ENCODE results near the gene ROR2. TPM values are rescaled to one million over a fixed set of nuclear protein-coding genes. Genes with fewer than 3 reads are reported as not detected.

The ROR2 gene
- polyA plus RNA-seq, 3 donors: 0.67 to 3.7 (median 2.8) TPM

GRCh38 chr9:91781116-91781515 is 168.9 kb downstream of the ROR2 start:
- H3K27ac ChIP-seq (ENCODE audit: low read depth, low read length): no peak overlapping the region
- 83 to 90% (median 87%) methylated on average over 10 of the region's 10 CpGs for WGBS, 3 donors

- H3K27ac ChIP-seq (ENCODE audit: low read depth, low read length): no peak overlapping the region
- 92 to 95% (median 94%) methylated on average over 10 of the region's 10 CpGs for WGBS, 3 donors
These were observed 172.0 kb downstream of the ROR2 start for GRCh38 chr9:91778031-91778430.

- WGBS, 3 donors: 47 to 79% (median 52%) methylated on average over 4 of the region's 4 CpGs
- no peak overlapping the region for H3K27ac ChIP-seq (ENCODE audit: low read depth, low read length)
These were observed 172.7 kb downstream of the ROR2 start for GRCh38 chr9:91777292-91777830.

- H3K27ac ChIP-seq (ENCODE audit: low read depth, low read length): no peak overlapping the region
- WGBS, 3 donors: 58 to 64% (median 63%) methylated on average over 6 of the region's 6 CpGs
These were observed 173.4 kb downstream of the ROR2 start for GRCh38 chr9:91776409-91777291.

GRCh38 chr9:91775708-91776028 is 174.4 kb downstream of the ROR2 start:
- 4 to 51% (median 41%) methylated on average over 4 of the region's 4 CpGs for WGBS, 3 donors
- no peak overlapping the region for H3K27ac ChIP-seq (ENCODE audit: low read depth, low read length)

- 57 to 72% (median 65%) methylated on average over 9 of the region's 9 CpGs for WGBS, 3 donors
- no peak overlapping the region for H3K27ac ChIP-seq (ENCODE audit: low read depth, low read length)
These were observed 174.9 kb downstream of the ROR2 start for GRCh38 chr9:91775011-91775707.

- WGBS, 3 donors: 72 to 76% (median 74%) methylated on average over 14 of the region's 14 CpGs
These were observed 176.9 kb downstream of the ROR2 start for GRCh38 chr9:91773156-91773555.

GRCh38 chr9:91771864-91772263 is 178.2 kb downstream of the ROR2 start:
- 72 to 79% (median 78%) methylated on average over 4 of the region's 4 CpGs for WGBS, 3 donors
- H3K27ac ChIP-seq (ENCODE audit: low read depth, low read length): no peak overlapping the region

More at GRCh38 chr9:91773156-91773555, 176.9 kb downstream of the ROR2 start:
- no peak overlapping the region for H3K27ac ChIP-seq (ENCODE audit: low read depth, low read length)

- H3K27ac ChIP-seq (ENCODE audit: low read depth, low read length): no peak overlapping the region
- 38 to 56% (median 44%) methylated on average over 8 of the region's 8 CpGs for WGBS, 3 donors
These were observed 179.0 kb downstream of the ROR2 start for GRCh38 chr9:91771027-91771426.

- whole genome bisulfite sequencing, 3 donors: 80 to 86% (median 84%) methylated on average over 10 of the region's 10 CpGs
- H3K27ac ChIP-seq (ENCODE audit: low read depth, low read length): no peak overlapping the region
These were observed 179.8 kb downstream of the ROR2 start for GRCh38 chr9:91770229-91770628.

GRCh38 chr9:91768977-91769916 is 180.8 kb downstream of the ROR2 start:
- 87 to 93% (median 92%) methylated on average over 29 of the region's 29 CpGs for WGBS, 3 donors
- no peak overlapping the region for H3K27ac ChIP-seq (ENCODE audit: low read depth, low read length)

- 88 to 96% (median 95%) methylated on average over 15 of the region's 15 CpGs for WGBS, 3 donors
- no peak overlapping the region for H3K27ac ChIP-seq (ENCODE audit: low read depth, low read length)
These were observed 181.5 kb downstream of the ROR2 start for GRCh38 chr9:91768507-91768906.

- 33 to 70% (median 36%) methylated on average over 8 of the region's 8 CpGs for WGBS, 3 donors
- no peak overlapping the region for H3K27ac ChIP-seq (ENCODE audit: low read depth, low read length)
These were observed 183.5 kb downstream of the ROR2 start for GRCh38 chr9:91766315-91767069.

GRCh38 chr9:91765296-91765695 is 184.7 kb downstream of the ROR2 start:
- WGBS, 3 donors: 47 to 48% (median 48%) methylated on average over 1 of the region's 1 CpG
- H3K27ac ChIP-seq (ENCODE audit: low read depth, low read length): no peak overlapping the region

GRCh38 chr9:91764661-91765060 is 185.4 kb downstream of the ROR2 start:
- H3K27ac ChIP-seq (ENCODE audit: low read depth, low read length): no peak overlapping the region
- 87 to 94% (median 94%) methylated on average over 2 of the region's 2 CpGs for WGBS, 3 donors

GRCh38 chr9:91761362-91761761 is 188.7 kb downstream of the ROR2 start:
- H3K27ac ChIP-seq (ENCODE audit: low read depth, low read length): no peak overlapping the region
- WGBS, 3 donors: 94 to 95% (median 95%) methylated on average over 4 of the region's 4 CpGs

GRCh38 chr9:91760906-91761305 is 189.1 kb downstream of the ROR2 start:
- 25 to 73% (median 58%) methylated on average over 1 of the region's 1 CpG for WGBS, 3 donors
- no peak overlapping the region for H3K27ac ChIP-seq (ENCODE audit: low read depth, low read length)

- 50 to 62% (median 53%) methylated on average over 5 of the region's 5 CpGs for WGBS, 3 donors
- no peak overlapping the region for H3K27ac ChIP-seq (ENCODE audit: low read depth, low read length)
These were observed 191.5 kb downstream of the ROR2 start for GRCh38 chr9:91758491-91758981.

Data from adipose tissue (tissue), 3 donors.